ENCODE results near the gene C1QC.

Gene C1QC

GRCh38 chr1:22619798-22620197 lies 23.6 kb upstream of the C1QC start:
- DNase-seq (ENCODE audit: low spot score): no peak

- no peak for DNase-seq (ENCODE audit: low spot score)
Observed at GRCh38 chr1:22621761-22622160, 21.7 kb upstream of the C1QC start.

GRCh38 chr1:22625262-22625925 lies 18.0 kb upstream of the C1QC start:
- DNase-seq (ENCODE audit: low spot score): no peak

GRCh38 chr1:22626237-22627157 lies 16.9 kb upstream of the C1QC start:
- DNase-seq (ENCODE audit: low spot score): no peak

GRCh38 chr1:22627331-22627730 lies 16.1 kb upstream of the C1QC start:
- DNase-seq (ENCODE audit: low spot score): no peak

GRCh38 chr1:22628698-22629444 lies 14.6 kb upstream of the C1QC start:
- DNase-seq (ENCODE audit: low spot score): no peak

- no peak for DNase-seq (ENCODE audit: low spot score)
Observed at GRCh38 chr1:22629886-22630285, 13.5 kb upstream of the C1QC start.

GRCh38 chr1:22633697-22634463 lies 9.6 kb upstream of the C1QC start:
- no peak for DNase-seq (ENCODE audit: low spot score)

- no peak for DNase-seq (ENCODE audit: low spot score)
Observed at GRCh38 chr1:22635436-22635835, 8.0 kb upstream of the C1QC start.

- no peak for DNase-seq (ENCODE audit: low spot score)
Observed at GRCh38 chr1:22636353-22636752, 7.1 kb upstream of the C1QC start, which contains the start of gene C1QA. Gene C1QA, plus strand, starts transcription at chr1:22636628. Its CDS starts 989 bp downstream, at chr1:22637617.

- DNase-seq (ENCODE audit: low spot score): no peak
Observed at GRCh38 chr1:22636927-22637326, 6.5 kb upstream of the C1QC start.

- no peak for DNase-seq (ENCODE audit: low spot score)
Observed at GRCh38 chr1:22637907-22638445, 5.5 kb upstream of the C1QC start.

- DNase-seq (ENCODE audit: low spot score): no peak
Observed at GRCh38 chr1:22638476-22639234, 4.8 kb upstream of the C1QC start.

GRCh38 chr1:22639286-22639685 lies 4.1 kb upstream of the C1QC start:
- no peak for DNase-seq (ENCODE audit: low spot score)

- DNase-seq (ENCODE audit: low spot score): no peak
Observed at GRCh38 chr1:22641247-22641646, 2.2 kb upstream of the C1QC start.

- peak; percentile 47 for DNase-seq (ENCODE audit: low spot score)
Observed at GRCh38 chr1:22641906-22642636, 1.4 kb upstream of the C1QC start.

- no peak for DNase-seq (ENCODE audit: low spot score)
Observed at GRCh38 chr1:22643928-22644327, 495 bp downstream of the C1QC start.

- no peak for DNase-seq (ENCODE audit: low spot score)
Observed at GRCh38 chr1:22645931-22646330, 2.5 kb downstream of the C1QC start.

GRCh38 chr1:22646384-22646783 lies 3.0 kb downstream of the C1QC start:
- no peak for DNase-seq (ENCODE audit: low spot score)

GRCh38 chr1:22650089-22650693 lies 6.8 kb downstream of the C1QC start:
- DNase-seq (ENCODE audit: low spot score): no peak

All from LoVo (cell line).